ENCODE measurements around the gene PLXNA2.

PLXNA2 gene

DNA sequence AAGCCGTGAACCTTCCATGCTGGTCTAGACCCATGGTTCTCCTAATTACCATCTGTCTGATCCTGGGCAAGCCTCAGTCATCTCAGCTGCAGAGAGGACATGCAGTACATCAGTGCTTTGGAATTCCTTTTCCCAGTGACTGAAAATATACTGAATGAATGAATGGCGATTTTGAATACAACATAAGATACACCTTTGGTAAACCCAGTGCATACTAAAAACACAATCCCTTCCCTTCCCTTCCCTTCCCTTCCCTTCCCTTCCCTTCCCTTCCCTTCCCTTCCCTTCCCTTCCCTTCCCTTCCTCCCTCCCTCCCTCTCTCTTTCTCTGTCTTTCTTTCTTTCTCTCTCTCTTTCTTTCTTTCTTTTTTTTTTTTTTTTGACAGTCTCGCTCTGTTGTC is 21.3 kb upstream of the PLXNA2 start:
- DNase-seq, result no peak

GRCh38 chr1:208265122-208265469 is 20.9 kb upstream of the PLXNA2 start:
- no peak for DNase-seq

GRCh38 chr1:208264469-208265121 is 20.4 kb upstream of the PLXNA2 start:
- no peak for DNase-seq

DNA sequence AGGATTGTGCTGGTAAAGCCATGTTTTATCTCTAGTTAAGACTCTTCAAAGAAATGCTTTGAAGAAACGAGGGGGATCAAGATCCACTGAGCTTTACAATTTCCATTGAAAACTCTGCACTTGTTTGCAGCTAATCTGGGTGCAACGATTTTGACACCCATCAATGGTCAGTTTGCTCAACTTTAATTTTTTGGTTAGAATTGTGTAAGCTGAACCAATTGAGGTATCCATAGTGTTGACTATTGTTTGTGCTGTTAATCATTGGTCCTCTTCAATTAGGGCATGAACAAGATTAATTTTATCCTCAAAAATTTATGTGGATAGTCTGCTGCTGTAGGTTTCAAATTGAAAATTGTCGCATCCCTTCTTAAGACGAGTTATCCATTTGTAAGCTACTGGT is 17.7 kb upstream of the PLXNA2 start:
- DNase-seq, result no peak

- DNase-seq, result no peak
These were observed 14.1 kb upstream of the PLXNA2 start for GRCh38 chr1:208258277-208258676.

DNA sequence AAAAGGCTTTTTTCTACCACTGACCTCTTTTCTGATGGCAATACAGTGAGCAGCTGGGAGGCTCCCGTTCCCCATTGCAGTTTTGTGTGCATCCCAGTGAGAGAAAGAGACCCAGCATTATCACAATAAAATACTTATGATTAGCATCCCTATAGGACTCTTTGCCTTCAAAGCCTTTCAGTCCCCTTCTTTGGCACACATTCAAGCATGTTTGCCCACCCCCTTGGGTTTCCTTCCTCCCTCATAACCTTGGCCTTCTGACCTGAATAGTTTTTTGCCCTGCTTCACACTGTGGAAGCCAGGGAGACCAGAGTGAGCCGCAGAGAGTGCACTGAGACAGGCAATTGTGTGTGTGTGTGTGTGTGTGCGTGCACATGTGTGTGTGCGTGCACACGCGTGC is 13.2 kb upstream of the PLXNA2 start:
- DNase-seq, result no peak

DNA sequence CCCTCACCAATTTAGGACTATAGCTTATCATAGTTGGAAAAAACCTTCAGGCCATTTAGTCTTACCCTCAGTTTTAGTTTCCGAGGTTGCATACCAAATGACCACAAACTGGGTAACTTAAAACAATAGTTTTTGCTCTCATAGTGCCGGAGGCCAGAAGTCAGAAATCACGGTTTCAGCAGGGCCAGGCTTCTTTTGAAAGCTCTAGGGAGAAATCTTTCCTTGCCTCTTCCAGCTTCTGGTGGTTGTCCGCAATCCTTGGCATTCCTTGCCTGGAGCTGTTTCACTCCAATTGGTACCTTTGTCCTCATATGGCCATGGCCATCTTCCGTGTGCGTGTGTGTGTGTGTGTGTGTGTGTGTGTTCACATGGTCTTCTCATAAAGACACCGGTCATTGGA is 12.4 kb upstream of the PLXNA2 start:
- no peak for DNase-seq

- no peak for DNase-seq
These were observed 11.9 kb upstream of the PLXNA2 start for GRCh38 chr1:208256091-208256490.

- DNase-seq, result no peak
These were observed 10.7 kb upstream of the PLXNA2 start for GRCh38 chr1:208254862-208255261.

DNA sequence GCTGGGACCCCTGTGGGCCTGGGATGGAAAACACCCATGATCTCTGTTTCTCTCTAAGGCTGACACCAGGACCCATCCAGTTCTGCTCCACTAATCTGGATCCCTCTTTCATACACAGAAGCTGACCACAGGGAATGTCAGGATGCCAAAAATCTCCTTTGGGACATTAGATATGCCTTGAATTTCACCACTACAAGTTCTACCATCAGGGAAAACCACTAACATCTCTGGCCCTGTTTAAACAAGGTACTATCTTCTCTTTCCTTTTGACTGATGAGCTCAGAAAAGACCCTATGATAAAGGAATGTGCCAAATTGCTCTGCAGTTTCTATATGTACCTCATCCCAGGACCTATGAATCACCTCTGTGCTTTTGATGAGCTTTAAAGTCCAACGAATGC is 10.2 kb upstream of the PLXNA2 start:
- DNase-seq, result no peak

DNA sequence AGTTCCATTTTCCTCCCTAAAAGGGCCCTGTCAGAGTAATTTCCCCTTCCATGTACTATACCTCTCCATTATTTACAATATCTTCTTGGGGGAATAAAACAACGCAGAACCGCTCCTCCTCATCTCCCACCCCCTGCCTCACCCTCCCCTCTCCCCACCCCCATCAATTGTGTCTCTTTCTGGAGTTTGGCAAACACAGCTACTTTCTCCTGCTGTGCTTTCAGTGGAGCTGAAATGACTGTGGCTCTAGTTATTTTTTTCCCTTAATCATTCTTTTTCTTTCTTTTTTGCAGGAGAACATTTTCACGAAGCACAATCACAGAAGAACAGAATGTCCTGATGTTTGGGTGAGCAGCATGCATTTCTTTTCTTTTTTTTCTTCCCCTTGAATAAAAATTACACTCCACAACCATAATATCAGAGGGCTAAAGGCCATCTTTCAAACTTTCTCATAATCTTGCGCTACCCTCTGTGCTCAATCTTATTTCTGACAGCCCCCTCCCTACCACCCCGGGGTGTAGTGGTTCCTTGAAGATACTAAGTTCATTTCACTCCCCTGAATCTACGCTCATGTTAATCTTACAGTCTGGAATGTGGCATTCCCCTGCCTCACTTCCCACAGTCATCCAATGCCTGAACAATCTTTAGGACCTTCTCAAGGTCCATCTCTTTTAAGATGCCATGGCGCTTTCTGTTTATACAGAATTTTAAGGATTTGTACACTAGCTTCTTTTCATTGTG is 8.8 kb upstream of the PLXNA2 start:
- no peak for DNase-seq

DNA sequence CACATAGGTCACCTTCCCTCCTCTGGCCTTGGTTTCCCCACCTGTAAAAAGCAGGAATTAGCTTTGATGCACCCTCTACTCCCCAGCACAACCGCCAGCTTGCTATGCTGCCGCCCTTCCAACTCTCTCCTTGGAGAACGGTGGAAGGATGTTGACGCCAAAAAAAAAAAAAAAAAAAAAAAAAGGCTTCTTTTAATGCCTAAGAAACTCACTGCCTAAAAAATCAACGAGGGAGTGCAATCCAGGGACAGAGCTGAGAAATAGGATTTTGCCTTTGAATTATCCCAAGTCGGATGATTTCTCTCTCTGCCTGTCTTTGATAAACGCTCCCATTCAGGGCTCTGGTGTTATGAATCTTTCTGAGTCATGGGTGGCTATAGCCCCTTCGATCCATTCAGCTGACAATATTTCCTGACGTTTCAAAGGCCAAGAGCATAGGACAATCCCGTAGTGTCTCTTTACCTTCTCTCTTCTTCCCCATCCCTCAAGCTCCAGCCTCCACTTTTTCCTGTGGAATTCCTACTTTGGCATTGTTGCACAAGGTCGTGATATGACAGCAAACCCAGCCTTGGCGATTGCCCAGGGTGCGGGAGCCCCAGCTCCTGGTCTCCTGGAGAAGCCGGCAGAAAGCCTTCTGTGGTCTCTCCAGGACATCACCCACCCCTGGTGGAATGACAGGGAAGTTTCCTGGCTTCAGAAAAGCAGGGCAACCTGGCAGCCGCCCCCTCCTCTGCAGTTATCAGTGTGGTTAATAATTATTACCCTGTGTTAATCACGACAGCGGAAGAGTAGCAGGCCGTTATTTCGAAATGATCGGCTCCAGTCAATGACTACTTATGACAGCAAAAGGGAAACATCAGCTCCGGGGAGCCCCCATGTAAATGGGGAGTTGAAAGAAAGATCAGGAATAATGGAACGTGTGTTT is 8.0 kb upstream of the PLXNA2 start:
- DNase-seq, result no peak

GRCh38 chr1:208251015-208251414 is 6.8 kb upstream of the PLXNA2 start:
- no peak for DNase-seq

- no peak for DNase-seq
These were observed 6.4 kb upstream of the PLXNA2 start for GRCh38 chr1:208250613-208251012.

DNA sequence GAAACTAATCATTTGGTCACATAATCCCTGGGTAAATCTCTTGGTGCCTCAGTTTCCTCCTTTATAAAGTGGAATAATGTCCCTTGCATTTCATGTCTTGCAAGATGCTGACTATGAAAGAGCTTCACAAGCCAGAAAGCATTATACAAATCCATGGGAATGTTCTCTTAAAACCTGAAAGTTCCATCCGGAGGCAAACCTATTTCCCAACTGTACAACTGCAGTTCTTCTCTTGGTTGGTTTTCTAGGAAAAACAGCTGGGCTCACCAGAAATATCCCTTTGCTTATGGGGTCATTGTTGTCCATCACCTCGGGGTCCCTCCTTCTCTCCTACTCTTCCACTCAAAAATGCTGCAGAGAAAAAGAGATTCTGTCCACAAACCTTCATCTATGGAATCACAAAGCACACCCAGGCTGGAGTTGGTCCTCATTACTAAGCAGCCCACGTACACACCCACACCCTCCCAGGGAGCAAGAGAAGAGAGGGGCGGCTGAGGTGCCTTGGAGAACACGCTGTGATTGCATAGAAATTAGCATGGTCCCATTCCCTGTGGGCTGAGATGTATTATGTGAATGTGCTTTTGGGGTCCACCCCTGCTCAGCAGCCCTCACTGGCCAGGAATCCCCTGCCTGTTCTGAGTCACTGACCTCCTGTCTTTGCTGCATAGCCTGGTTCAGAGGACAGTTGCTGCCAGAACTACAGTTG is 5.0 kb upstream of the PLXNA2 start:
- no peak for DNase-seq

GRCh38 chr1:208248307-208248801 is 4.2 kb upstream of the PLXNA2 start:
- no peak for DNase-seq

GRCh38 chr1:208247696-208248095 is 3.5 kb upstream of the PLXNA2 start:
- DNase-seq, result no peak

GRCh38 chr1:208245185-208245705 is 1.1 kb upstream of the PLXNA2 start:
- peak; percentile 61 to 72 for DNase-seq

GRCh38 chr1:208243527-208243966 is 637 bp downstream of the PLXNA2 start:
- peak in 1 of 2 experiments; percentile 20 for DNase-seq

- peak in 1 of 2 experiments; percentile 11 for DNase-seq
These were observed 1.1 kb downstream of the PLXNA2 start for GRCh38 chr1:208242941-208243526.

- DNase-seq, result no peak
These were observed 2.0 kb downstream of the PLXNA2 start for GRCh38 chr1:208242146-208242545.

GRCh38 chr1:208241512-208241911 is 2.7 kb downstream of the PLXNA2 start:
- DNase-seq, result no peak
